ENCODE measurements around the gene PTPRE.

- TF ChIP-seq POLR2A (IDR thresholded peaks at IDR 0.05; ENCODE audit: low read depth, low read length) (no peak), POLR2AphosphoS5 (IDR thresholded peaks at IDR 0.05; ENCODE audit: low read depth, low read length) (no peak), TAF1 (IDR thresholded peaks at IDR 0.05; ENCODE audit: low read depth, low read length) (no peak), PAX5 (IDR thresholded peaks at IDR 0.05; ENCODE audit: insufficient read depth, low read length, severe bottlenecking) (no peak), SPI1 (IDR thresholded peaks at IDR 0.05; ENCODE audit: low read depth, low read length) (no peak)
Measured at GRCh38 chr10:127866276-127867013, 40.5 kb upstream of the PTPRE start.
